Calu3 (cell line): Measurements from ENCODE around the gene SPATA6L. TPM values are rescaled to one million over a fixed set of nuclear protein-coding genes. Genes with fewer than 3 reads are reported as not detected.

Experiments
- BruUV-seq: library from RNA; stranded (reverse); fragments of 400-500 nt; replicated peaks from 2 replicates; lab custom pipeline; 2021; lab: Mats Ljungman, UMichigan
- CTCF ChIA-PET: fragments of 300-600 bp; sonication (Branson Sonifier 250); formaldehyde crosslinking; loops from one replicate; lab custom pipeline; 2022; ENCODE audit warnings: antibody characterized with exemption; lab: Charles Lee
- DNase-seq: peaks from one replicate; pipeline ENCODE4 v3.0.0; 2022
- H3K27ac Mint-ChIP-seq: one replicate; pipeline ENCODE4 v1.8.0; 2022; ENCODE audit warnings: mixed read lengths; ENCODE audit not compliant: unreplicated experiment
- H3K27me3 Mint-ChIP-seq: one replicate; pipeline ENCODE4 v1.8.0; 2022; ENCODE audit warnings: mixed read lengths; ENCODE audit not compliant: unreplicated experiment
- H3K36me3 Mint-ChIP-seq: one replicate; pipeline ENCODE4 v1.8.0; 2022; ENCODE audit warnings: mild to moderate bottlenecking, moderate library complexity, mixed read lengths; ENCODE audit not compliant: insufficient read depth, unreplicated experiment
- H3K4me1 Mint-ChIP-seq: one replicate; pipeline ENCODE4 v1.8.0; 2022; ENCODE audit warnings: mild to moderate bottlenecking, low read depth, mixed read lengths; ENCODE audit not compliant: unreplicated experiment
- H3K4me3 Mint-ChIP-seq: one replicate; pipeline ENCODE4 v1.8.0; 2022; ENCODE audit warnings: mild to moderate bottlenecking, low read depth, moderate library complexity, mixed read lengths; ENCODE audit not compliant: unreplicated experiment
- H3K9me3 Mint-ChIP-seq: one replicate; pipeline ENCODE4 v1.8.0; 2022; ENCODE audit warnings: low read depth, mixed read lengths; ENCODE audit not compliant: unreplicated experiment
- intact Hi-C: fragments of 100-400 bp; cut with micrococcal nuclease; formaldehyde crosslinking; loops from one replicate; pipeline ENCODE4 v1.10.0; 2022; ENCODE audit not compliant: unreplicated experiment
- total RNA-seq: library from RNA; stranded (reverse); gene quantifications from 2 replicates; pipeline ENCODE4 v1.2.3, GENCODE V29; 2022
- TF ChIP-seq, protein P1 (sequence below): fragments of 200-600 bp; IDR thresholded peaks from one replicate; pipeline ENCODE4 v1.8.0; 2022; ENCODE audit warnings: antibody characterized with exemption; ENCODE audit not compliant: unreplicated experiment

Gene SPATA6L
- total RNA-seq, 1 experiment from 2014 or later: 5.7 TPM

DNA sequence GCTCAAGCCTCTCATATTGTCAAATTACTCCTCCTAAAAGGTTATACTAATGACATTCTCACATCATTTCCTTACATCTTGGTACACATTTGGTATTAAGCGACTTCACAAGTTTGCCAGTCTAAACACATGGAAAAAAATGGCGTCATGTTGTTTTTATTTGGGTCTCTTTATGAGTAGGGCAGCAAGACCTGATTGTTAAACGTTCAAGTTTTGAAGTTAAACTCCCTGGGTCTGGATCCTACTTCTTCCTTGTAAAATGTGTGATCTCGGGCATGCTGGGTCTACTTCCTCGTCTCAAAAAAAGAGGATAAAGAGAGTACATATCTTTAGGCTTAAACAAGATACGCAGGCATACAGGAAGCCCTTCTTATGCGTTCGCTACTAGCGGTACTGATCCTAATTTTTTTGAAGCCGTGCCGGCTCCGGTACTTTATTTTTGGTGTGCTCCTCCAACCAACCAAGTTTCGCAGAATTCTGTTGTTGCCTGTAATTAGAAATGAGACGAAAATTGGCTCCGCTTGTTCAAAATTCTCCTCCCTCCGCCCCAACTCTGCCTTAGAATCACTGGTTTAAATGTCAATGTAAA, 12.5 kb upstream of the SPATA6L start:
- BruUV-seq: TSS peak; percentile 96
- DNase-seq: no peak
- CTCF ChIA-PET: interaction anchor here (0.7 to 1.3 kb wide), 2 partner anchors 13 to 21 kb away, joined by 3 to 11 read pairs; partner anchors contain the start of gene SPATA6L

DNA sequence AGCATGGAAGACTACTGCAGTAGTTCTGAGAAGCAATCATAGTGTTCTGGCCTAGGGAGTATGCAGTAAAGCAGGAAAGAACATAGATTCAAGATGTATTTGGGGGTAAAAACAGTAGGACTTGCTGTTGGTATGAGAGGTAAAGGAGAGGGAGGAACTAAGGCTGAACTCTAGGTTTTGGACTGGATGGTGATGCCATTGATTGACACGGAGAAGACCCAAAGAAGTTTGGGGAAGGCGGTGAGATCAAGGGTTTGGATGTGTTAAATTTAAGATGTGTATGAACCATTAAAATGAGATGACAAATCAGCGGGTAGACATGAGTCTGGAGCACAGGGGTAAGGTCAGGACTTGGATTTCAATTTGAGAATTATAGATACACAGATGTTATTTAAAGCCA, 11.1 kb upstream of the SPATA6L start:
- intact Hi-C loops: no loop called here
- H3K27me3 Mint-ChIP-seq: no peaks in the 10 kb centered on the region
- H3K9me3 Mint-ChIP-seq: no peaks in the 10 kb centered on the region
- BruUV-seq: no TSS peak
- H3K4me3 Mint-ChIP-seq: no peak overlapping the region
- TF ChIP-seq, protein P1, sequence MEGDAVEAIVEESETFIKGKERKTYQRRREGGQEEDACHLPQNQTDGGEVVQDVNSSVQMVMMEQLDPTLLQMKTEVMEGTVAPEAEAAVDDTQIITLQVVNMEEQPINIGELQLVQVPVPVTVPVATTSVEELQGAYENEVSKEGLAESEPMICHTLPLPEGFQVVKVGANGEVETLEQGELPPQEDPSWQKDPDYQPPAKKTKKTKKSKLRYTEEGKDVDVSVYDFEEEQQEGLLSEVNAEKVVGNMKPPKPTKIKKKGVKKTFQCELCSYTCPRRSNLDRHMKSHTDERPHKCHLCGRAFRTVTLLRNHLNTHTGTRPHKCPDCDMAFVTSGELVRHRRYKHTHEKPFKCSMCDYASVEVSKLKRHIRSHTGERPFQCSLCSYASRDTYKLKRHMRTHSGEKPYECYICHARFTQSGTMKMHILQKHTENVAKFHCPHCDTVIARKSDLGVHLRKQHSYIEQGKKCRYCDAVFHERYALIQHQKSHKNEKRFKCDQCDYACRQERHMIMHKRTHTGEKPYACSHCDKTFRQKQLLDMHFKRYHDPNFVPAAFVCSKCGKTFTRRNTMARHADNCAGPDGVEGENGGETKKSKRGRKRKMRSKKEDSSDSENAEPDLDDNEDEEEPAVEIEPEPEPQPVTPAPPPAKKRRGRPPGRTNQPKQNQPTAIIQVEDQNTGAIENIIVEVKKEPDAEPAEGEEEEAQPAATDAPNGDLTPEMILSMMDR: no peak
- no peaks in the 10 kb centered on the region for H3K36me3 Mint-ChIP-seq
- no peak for DNase-seq
- CTCF ChIA-PET: interaction anchor here (0.6 to 1.3 kb wide), 4 partner anchors 12 to 1200 kb away, joined by 3 to 11 read pairs (median 4); partner anchors contain the start of gene SPATA6L
- H3K4me1 Mint-ChIP-seq: no peaks in the 10 kb centered on the region
- H3K27ac Mint-ChIP-seq: no peak overlapping the region

More for the DNA sequence above, 12.5 kb upstream of the SPATA6L start:
- Mint-ChIP-seq H3K27me3 (no peaks in the 10 kb centered on the region), H3K4me1 (no peaks in the 10 kb centered on the region), H3K9me3 (no peaks in the 10 kb centered on the region), H3K4me3 (no peak overlapping the region), H3K27ac (no peak overlapping the region), H3K36me3 (no peaks in the 10 kb centered on the region)
- TF ChIP-seq, protein P1: no peak
- intact Hi-C loops: no loop called here

- Mint-ChIP-seq H3K9me3 (no peaks in the 10 kb centered on the region), H3K27me3 (no peaks in the 10 kb centered on the region), H3K4me3 (no peak overlapping the region), H3K36me3 (no peaks in the 10 kb centered on the region), H3K27ac (no peak overlapping the region), H3K4me1 (no peaks in the 10 kb centered on the region)
- CTCF ChIA-PET: no interaction called here
- intact Hi-C loops: no loop called here
- TF ChIP-seq, protein P1: no peak
- no TSS peak for BruUV-seq
- DNase-seq: no peak
These were observed 8.5 kb upstream of the SPATA6L start for GRCh38 chr9:4674783-4675182.

DNA sequence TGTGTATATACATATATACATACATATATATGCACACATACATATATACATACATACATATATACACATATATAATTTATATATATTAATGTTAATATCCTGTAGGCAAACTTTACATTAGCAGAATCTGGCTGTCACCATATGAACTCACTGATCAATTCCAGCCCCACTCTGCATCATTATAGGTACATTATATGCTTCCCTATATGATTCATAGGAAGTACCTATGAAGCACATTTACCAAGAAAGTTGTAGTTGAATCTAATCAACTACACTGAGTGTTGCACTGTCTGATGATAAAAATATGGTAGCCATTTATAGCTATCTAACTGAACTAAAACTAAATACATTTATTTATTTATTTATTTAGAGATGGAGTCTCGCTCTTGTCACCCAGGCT, 5.5 kb upstream of the SPATA6L start:
- Mint-ChIP-seq H3K4me1 (peaks cover 4% of the 10 kb centered on the region), H3K9me3 (no peaks in the 10 kb centered on the region), H3K27ac (no peak overlapping the region), H3K4me3 (no peak overlapping the region), H3K27me3 (no peaks in the 10 kb centered on the region), H3K36me3 (peaks cover 2% of the 10 kb centered on the region)
- CTCF ChIA-PET: no interaction called here
- BruUV-seq: no TSS peak
- intact Hi-C loops: no loop called here
- TF ChIP-seq, protein P1: no peak
- no peak for DNase-seq
